Fibroblast of upper back skin (primary cell): ENCODE data around the gene GREB1L.
"Not testable (repeated sequence)": the region's sequence is repeated elsewhere in the genome, so short reads cannot be mapped to it uniquely, and the experiment has no call there.

ENCODE experiments used
- DNase-seq: peaks from one replicate; pipeline ENCODE4 v3.0.0-alpha.2; 2013

GREB1L gene

DNA sequence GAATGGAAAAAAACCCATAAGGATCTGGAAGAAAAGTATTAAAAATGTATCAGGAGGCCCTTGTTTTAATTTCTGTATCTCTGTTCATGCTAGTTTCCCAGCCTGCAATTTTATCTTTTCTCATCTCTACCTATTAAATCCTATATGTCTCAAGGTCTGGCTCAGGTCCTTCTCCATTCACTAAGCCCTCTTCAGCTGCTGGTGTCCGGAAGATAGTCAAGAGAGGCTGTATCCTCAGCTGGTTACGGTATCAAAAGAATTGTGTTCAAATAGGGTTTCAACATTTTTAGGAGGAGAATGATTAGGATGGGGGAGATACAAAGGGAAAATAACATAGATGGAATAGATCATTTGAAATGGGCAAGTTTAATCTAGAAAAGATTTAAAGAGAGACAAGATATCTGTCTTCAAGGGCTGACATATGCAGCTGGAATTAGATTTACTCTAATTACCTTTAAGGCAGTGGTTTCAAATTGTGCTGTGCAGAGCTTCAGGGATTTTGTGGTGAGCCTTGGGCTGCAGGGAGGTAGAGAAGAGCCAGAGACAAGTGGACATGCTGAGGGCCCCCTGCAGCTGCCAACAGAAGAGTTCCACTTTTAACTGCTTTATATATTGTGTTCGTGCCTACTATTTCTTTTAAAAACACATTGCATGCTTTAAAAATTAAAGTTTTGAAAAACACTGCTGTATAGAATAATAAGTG lies 24.1 kb downstream of the GREB1L start:
- DNase-seq = no peak

- DNase-seq = no peak
These were observed 25.4 kb downstream of the GREB1L start for GRCh38 chr18:21267400-21267799.

GRCh38 chr18:21269349-21269748 lies 27.3 kb downstream of the GREB1L start:
- no peak for DNase-seq

DNA sequence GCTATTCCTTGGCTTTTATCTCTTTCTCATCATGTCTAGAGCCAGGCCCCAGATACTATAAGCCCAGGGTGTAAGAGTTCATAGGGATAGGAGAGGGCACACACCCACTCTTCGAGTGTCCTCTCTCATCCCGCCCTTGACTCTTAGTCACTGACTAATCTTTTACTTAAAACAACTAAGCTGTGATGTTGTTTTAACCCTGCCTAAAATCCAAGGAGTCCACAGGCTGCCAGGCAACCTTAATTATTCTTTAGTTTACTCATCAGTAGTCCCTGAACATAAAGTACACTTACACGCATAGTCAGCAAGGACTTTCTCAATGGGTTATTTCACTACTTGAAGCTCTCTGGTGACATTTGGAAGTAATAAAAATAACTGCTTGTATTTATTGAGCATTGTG lies 28.4 kb downstream of the GREB1L start:
- no peak for DNase-seq

DNA sequence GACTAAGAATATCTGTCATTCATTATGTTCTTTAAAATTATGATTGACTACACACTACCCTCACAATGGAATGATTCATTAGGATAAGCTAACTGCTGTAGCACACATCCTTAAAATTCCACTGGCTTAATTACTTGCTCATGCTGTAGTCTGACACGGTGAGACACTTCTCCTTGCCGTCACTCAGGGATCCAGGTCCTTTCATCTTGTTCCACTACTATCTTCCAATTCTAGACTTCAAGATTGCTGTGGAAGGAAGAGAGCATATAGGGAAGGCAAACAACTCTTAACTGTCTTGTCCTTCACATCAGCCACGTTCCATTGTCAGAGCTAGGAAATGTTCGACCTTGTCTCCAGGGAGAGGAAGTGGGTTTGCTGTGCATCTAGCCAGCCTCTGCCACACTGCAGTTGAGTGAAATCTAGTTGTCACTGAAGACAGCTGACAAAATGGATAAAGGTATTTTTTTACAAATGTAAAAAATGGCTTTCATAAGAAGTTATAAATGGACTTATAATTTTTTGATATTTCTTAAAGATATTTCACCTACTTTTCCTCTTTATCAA lies 30.1 kb downstream of the GREB1L start:
- DNase-seq = no peak

GRCh38 chr18:21273568-21273967 lies 31.5 kb downstream of the GREB1L start:
- no peak for DNase-seq

- no peak for DNase-seq
These were observed 33.6 kb downstream of the GREB1L start for GRCh38 chr18:21275645-21276044.

GRCh38 chr18:21277578-21277977 lies 35.5 kb downstream of the GREB1L start:
- DNase-seq = no peak

DNA sequence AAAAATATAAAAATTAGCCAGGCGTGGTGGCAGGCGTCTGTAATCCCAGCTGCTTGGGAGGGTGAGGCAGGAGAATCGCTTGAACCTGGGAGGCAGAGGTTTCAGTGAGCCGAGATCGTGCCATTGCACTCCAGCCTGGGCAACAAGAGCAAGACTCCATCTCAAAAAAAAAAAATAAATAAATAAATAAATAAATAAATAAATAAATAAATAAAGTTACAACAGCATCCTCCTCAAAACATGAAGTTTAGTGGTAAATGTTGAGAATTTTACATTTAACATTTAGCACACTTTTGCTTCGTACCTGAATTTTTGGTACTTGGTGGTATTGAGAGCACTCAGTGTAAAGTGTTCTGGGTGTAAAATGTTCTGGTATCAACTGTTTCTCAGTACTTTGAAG lies 36.2 kb downstream of the GREB1L start:
- DNase-seq = not testable (repeated sequence)

DNA sequence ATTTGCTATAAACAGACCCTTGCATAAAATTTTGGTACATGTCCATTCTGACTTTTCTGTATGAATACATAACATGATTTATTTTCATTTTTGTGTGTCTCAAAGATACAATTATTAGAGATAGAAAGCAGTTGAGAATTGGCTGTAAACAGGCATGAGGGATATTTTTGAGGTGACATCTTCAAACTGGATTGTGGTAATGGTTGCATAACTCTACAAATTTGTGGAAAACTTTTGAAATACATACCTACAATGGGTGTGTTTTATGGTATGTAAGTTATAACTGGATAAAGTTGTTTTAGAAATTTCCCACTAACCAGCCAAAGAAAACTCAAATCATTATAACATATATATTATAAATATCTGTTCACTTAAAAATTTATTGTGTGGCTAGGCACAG lies 39.6 kb downstream of the GREB1L start:
- DNase-seq = no peak

GRCh38 chr18:21284540-21284939 lies 42.5 kb downstream of the GREB1L start:
- DNase-seq = no peak

DNA sequence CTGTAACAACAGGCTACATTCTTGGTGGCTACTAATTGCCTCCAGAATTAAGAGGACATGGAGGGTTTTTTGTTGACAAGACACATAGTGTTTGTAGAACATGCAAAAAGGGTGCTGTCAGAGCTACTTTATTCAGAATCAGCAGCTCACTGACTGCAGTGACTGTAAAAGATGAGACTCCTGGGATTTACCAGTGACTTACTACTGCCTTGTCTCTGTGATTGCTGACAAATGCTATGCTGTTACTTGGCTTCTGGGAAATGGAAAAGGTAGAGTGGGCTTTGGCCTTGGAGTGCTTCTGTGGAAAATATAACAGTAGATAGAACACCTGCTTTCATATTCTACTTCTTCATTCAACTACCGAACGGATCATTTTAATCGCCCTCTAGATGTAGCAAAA lies 47.8 kb downstream of the GREB1L start:
- no peak for DNase-seq

DNA sequence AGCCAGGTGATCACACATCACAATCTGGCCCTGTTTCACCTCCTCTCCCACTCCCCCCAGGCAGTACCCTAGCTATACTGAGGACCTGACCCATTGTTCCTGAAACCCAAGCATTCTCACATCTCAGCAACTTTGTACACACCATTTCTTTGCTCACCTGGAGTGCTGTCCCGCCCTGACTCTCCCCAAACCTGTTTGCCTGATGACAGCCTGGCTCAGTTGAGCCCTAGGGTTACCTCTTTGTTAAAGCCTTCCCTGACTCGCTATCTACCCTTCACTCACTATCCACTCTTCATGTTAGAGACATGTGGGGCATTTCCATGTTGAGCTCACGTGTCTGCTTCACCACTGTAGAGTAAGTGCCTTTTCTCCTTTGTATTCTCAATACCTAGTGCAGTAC lies 49.1 kb downstream of the GREB1L start:
- DNase-seq = no peak

DNA sequence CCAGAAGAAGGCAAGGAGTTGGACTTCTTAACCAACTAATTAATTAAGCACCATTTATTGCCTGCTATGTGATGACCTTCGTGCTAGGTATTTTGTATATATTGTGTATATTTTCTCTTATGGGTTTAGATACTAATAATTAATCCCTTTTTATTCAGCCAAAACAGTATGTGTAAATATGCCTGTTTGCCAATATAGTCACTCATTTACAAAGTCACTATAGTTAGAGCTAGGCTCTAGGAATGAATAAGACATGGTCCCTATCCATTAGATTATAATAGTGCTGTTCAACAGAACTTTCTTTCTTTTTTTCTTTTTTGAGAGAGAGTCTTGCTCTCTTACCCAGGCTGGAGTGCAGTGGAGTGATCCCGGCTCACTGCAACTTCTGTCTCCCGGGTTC lies 51.4 kb downstream of the GREB1L start:
- no peak for DNase-seq

GRCh38 chr18:21295101-21295500 lies 53.1 kb downstream of the GREB1L start:
- no peak for DNase-seq

GRCh38 chr18:21296045-21296444 lies 54.0 kb downstream of the GREB1L start:
- DNase-seq = no peak

GRCh38 chr18:21298351-21298750 lies 56.3 kb downstream of the GREB1L start:
- DNase-seq = no peak

DNA sequence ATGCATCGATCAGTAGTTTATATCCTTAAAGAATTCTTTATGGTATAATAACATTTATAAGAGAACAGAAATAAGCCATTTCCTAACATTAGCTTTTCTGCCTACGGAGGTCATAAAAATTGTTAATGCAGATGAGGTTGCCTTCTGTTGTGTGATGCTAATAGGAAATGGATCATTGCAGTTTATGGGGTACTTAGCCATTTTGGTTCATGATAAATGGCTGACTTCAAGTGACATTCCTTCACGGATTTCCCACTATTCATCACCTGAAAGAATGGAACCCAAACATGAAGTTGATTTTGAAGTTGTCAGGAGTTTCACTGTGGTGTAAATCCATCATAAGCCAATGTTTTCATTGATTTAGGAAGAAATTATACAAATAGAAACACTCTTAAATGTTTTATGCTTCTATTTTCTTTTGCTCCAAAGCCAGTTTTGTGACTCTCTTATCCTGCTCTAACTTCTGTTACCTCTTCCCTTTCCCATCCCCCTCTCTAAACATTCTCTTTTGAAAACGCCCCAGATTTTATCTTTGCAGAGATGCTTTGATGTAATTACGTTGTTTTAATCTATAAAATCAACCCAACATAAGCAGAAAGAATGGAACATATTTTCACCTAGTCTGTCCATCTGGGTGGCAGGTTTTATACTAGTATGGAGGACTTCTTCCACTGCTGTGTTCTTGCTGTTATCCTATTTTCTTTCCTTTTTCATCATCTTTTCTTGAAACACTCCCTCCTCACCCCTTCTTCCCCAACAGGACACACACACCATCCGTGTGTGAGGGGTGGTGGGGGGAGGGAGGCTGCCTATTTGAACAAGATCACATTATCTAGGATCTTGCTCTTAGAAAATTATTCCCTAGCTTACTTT lies 58.2 kb downstream of the GREB1L start:
- no peak for DNase-seq

DNA sequence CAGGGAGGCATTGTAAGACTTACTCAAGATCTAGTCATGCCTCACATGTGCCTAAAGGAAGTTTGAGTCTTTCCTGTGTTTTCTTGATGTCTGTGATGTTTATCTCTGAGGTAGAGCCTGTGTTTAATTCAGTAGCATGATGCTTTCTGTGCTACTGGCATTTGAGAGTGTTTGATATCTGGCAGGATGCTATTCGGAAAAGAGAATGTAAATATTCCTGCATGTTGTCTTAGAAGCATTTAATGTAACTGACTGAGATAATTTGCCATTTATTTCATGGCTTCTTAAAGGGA lies 58.8 kb downstream of the GREB1L start:
- no peak for DNase-seq

- DNase-seq = no peak
These were observed 61.4 kb downstream of the GREB1L start for GRCh38 chr18:21303445-21303844.

- DNase-seq = no peak
These were observed 61.9 kb downstream of the GREB1L start for GRCh38 chr18:21303895-21304294.

DNA sequence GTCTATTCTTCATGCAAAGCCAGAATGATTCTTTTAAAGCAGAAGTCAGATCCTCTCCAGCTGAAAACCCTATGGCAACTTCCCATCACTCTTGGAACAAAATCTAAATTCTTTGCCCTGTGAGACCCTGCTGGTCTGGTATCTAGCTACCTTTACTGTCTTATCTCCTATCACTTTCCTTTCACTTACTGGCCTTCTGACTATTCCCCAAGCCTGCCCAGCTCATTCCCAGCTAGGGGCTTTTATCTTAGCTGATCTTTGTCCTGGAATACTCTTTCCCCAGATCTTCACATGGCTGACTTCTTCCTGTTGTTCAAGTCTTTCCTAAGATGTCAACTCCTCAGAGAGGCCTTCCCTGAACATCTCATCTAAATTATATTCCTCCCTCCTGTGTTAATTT lies 63.6 kb downstream of the GREB1L start:
- DNase-seq = no peak

GRCh38 chr18:21306368-21306767 lies 64.3 kb downstream of the GREB1L start:
- no peak for DNase-seq

DNA sequence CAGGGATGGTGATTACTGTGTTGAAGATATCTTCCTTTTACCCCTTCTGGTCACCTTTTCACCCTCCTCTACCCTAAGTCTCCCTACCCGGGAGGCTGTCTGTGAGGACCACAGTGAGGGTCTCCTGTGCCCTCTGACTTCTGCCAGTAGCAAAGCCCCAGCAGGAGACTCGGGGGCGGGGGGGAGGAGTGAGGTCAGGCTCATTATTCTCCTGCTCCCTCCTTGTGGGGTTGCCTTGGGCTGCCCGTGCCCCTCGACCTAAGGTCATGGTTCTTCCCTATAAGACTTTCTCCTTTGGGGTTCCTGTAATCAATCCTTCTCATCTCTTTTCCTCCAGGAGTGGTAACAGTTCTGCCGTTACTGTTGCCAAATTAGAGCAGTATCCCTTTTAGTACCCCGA lies 65.5 kb downstream of the GREB1L start:
- no peak for DNase-seq
